Measurements from ENCODE around the gene HID1. TPM values are rescaled to one million over a fixed set of nuclear protein-coding genes. Genes with fewer than 3 reads are reported as not detected.
"Not testable (repeated sequence)": the region's sequence is repeated elsewhere in the genome, so short reads cannot be mapped to it uniquely, and the experiment has no call there.

Gene HID1
- total RNA-seq, 1 donor from 2014 or later: 3.7 TPM

DNA sequence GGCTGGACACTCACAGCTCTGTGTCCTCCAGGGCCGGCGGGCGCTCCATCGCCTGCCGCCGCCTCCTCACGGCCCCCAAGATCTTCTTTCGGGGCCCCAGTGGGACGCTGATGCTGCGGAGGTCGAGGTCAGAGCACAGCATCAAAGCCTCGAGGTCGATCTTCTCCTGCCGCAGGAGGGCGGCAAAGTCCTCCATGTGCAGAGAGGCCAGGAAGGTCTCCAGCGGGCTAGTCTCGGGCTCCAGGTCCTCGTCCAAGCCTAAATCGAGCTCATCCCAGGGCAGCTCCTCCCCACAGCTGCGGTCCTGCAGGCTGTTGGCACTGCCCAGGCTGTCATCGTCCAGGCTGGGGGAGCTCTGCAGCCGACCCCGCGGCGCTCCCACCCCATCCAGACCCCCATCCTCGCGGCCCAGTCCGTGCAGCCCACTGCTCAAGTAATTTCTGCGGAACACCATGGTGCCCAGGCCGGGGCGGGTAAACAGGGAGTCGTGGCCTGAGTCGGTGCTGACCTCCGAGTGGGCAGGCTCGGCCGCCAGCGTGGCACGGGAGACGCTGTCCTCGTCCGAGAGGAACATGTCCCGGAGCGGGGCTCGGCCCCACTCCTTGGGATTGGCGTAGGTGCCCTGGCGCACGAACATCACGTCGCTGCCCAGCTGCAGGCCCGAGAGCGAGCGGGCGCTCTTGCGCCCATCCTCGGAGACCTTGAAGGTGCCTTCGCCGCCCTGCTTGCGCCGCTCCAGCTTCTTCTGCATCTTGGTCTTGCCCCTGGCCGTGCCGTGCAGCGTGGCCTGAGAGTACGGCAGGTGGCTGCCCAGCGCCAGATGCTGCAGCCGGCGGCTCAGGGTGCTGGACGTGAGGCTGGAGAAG, 52.9 kb downstream of the HID1 start:
- H3K9me3 ChIP-seq (ENCODE audit: control insufficient read depth in 3 of 3, low read length in 3 of 3): no peaks in the 10 kb centered on the region
- no peak overlapping the region for H3K4me3 ChIP-seq (ENCODE audit: low read length in 3 of 3)
- no peaks in the 10 kb centered on the region for H3K36me3 ChIP-seq (ENCODE audit: control insufficient read depth in 3 of 3, insufficient read depth in 3 of 3, low read length in 3 of 3)
- peaks cover 3 to 11% (median 6%) of the 10 kb centered on the region in 3 donors for H3K4me1 ChIP-seq (ENCODE audit: control insufficient read depth in 3 of 3, insufficient read depth in 3 of 3, low read length in 3 of 3)
- H3K9ac ChIP-seq (ENCODE audit: low read depth in 1 of 3, low read length in 3 of 3): no peak overlapping the region
- H3K27me3 ChIP-seq (ENCODE audit: control insufficient read depth in 3 of 3, insufficient read depth in 3 of 3, low read length in 3 of 3): peaks cover 57 to 81% (median 67%) of the 10 kb centered on the region in 3 donors
- no peak overlapping the region for H3K27ac ChIP-seq (ENCODE audit: low read depth, low read length)

DNA sequence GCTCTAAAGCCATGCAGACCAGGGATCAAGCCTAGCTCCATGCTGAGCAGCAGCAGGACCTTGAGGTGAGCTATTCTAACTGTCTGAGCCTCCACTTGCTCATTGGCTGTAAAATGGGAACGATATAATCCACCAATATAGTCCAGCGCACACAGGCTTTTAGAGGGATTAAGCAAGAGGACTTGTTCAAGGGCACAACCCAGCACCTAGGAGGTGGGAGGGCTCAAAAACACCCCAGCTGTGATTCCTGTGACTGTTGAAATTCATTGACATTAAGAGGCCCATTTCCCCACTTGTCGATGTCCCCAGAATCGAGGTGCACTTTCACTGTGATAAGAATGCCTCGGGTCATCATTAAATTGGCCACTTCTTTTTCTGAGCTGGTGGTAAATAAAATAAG, 53.7 kb downstream of the HID1 start:
- H3K4me3 ChIP-seq (ENCODE audit: low read length in 3 of 3): no peak overlapping the region
- H3K9me3 ChIP-seq (ENCODE audit: control insufficient read depth in 3 of 3, low read length in 3 of 3): no peaks in the 10 kb centered on the region
- H3K36me3 ChIP-seq (ENCODE audit: control insufficient read depth in 3 of 3, insufficient read depth in 3 of 3, low read length in 3 of 3): no peaks in the 10 kb centered on the region
- no peak overlapping the region for H3K9ac ChIP-seq (ENCODE audit: low read depth in 1 of 3, low read length in 3 of 3)
- peaks cover 50 to 74% (median 59%) of the 10 kb centered on the region in 3 donors for H3K27me3 ChIP-seq (ENCODE audit: control insufficient read depth in 3 of 3, insufficient read depth in 3 of 3, low read length in 3 of 3)
- H3K4me1 ChIP-seq (ENCODE audit: control insufficient read depth in 3 of 3, insufficient read depth in 3 of 3, low read length in 3 of 3): peaks cover under 1 to 8% (median 2%) of the 10 kb centered on the region in 3 donors
- no peak overlapping the region for H3K27ac ChIP-seq (ENCODE audit: low read depth, low read length)

DNA sequence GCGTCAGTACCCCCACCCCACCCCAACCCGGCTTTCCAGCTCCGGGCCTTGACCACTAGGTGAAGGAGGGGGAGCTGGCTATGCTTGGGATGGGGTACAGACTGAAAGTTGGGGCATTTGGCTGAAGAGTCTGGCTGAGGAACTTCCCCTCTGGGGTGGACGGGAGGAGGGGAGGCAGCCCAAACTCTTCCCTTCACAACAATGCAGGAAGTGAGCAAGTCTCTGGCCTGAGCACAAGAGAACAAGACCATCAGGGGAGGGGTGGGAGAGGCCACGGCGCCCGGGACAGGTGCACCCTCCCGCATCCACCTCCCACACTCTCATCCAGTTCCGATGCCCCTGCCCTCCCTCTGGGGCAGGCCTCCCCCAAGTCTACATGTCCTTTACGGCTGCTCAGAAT, 55.1 kb downstream of the HID1 start:
- no peak overlapping the region for H3K27ac ChIP-seq (ENCODE audit: low read depth, low read length)
- H3K4me3 ChIP-seq (ENCODE audit: low read length in 3 of 3): no peak overlapping the region
- H3K9me3 ChIP-seq (ENCODE audit: control insufficient read depth in 3 of 3, low read length in 3 of 3): no peaks in the 10 kb centered on the region
- no peaks in the 10 kb centered on the region for H3K36me3 ChIP-seq (ENCODE audit: control insufficient read depth in 3 of 3, insufficient read depth in 3 of 3, low read length in 3 of 3)
- peaks cover 0 to 3% (median 0%) of the 10 kb centered on the region in 3 donors for H3K4me1 ChIP-seq (ENCODE audit: control insufficient read depth in 3 of 3, insufficient read depth in 3 of 3, low read length in 3 of 3)
- H3K9ac ChIP-seq (ENCODE audit: low read depth in 1 of 3, low read length in 3 of 3): no peak overlapping the region
- peaks cover 36 to 62% (median 50%) of the 10 kb centered on the region in 3 donors for H3K27me3 ChIP-seq (ENCODE audit: control insufficient read depth in 3 of 3, insufficient read depth in 3 of 3, low read length in 3 of 3)

- Histone ChIP-seq H3K9ac (ENCODE audit: low read depth in 1 of 3, low read length in 3 of 3) (no peak overlapping the region), H3K27me3 (ENCODE audit: control insufficient read depth in 3 of 3, insufficient read depth in 3 of 3, low read length in 3 of 3) (peaks cover 30 to 57% (median 46%) of the 10 kb centered on the region in 3 donors), H3K4me1 (ENCODE audit: control insufficient read depth in 3 of 3, insufficient read depth in 3 of 3, low read length in 3 of 3) (peaks cover 0 to 3% (median 0%) of the 10 kb centered on the region in 3 donors), H3K4me3 (ENCODE audit: low read length in 3 of 3) (no peak overlapping the region), H3K9me3 (ENCODE audit: control insufficient read depth in 3 of 3, low read length in 3 of 3) (no peaks in the 10 kb centered on the region), H3K36me3 (ENCODE audit: control insufficient read depth in 3 of 3, insufficient read depth in 3 of 3, low read length in 3 of 3) (no peaks in the 10 kb centered on the region), H3K27ac (ENCODE audit: low read depth, low read length) (no peak overlapping the region)
Measured at GRCh38 chr17:74916851-74917199, 55.7 kb downstream of the HID1 start.

DNA sequence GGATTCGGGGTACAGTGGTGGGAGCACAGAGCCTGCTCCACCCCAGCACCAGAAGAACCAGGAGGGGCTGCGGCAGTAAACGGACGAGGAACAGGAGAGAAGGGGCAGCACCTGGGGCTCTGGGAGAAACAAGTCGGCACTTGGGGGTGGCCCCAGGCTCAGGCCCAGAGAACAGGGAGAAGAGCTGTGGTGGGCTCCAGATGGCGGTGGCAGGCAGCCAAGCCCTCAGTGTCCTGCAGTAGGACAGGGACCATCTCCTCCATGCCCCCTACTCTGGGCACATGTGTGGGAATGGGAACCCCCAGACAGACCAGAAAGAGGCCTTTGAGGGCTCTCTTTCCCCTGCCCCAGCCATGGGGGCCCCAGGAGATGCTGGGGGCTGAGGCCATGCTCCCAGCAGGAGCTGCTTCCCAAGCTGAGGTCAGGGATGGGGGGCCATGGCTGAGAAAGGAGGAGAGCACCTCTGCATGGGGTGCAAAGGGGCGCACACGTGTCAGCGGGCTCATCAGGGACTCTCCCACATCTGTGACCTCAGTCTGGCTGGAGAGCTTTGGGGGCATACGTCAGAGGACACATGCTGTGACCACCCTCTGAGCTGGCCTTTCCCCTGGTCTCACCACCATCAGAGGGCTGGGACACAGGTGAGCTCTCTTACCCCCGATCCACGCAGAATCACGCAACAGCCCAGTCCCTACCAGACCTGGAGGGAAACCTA, 56.3 kb downstream of the HID1 start:
- H3K9me3 ChIP-seq (ENCODE audit: control insufficient read depth in 3 of 3, low read length in 3 of 3): no peaks in the 10 kb centered on the region
- peaks cover 25 to 52% (median 41%) of the 10 kb centered on the region in 3 donors for H3K27me3 ChIP-seq (ENCODE audit: control insufficient read depth in 3 of 3, insufficient read depth in 3 of 3, low read length in 3 of 3)
- no peak overlapping the region for H3K9ac ChIP-seq (ENCODE audit: low read depth in 1 of 3, low read length in 3 of 3)
- H3K36me3 ChIP-seq (ENCODE audit: control insufficient read depth in 3 of 3, insufficient read depth in 3 of 3, low read length in 3 of 3): no peaks in the 10 kb centered on the region
- no peak overlapping the region for H3K4me3 ChIP-seq (ENCODE audit: low read length in 3 of 3)
- peaks cover 0 to 3% (median 0%) of the 10 kb centered on the region in 3 donors for H3K4me1 ChIP-seq (ENCODE audit: control insufficient read depth in 3 of 3, insufficient read depth in 3 of 3, low read length in 3 of 3)
- H3K27ac ChIP-seq (ENCODE audit: low read depth, low read length): no peak overlapping the region

DNA sequence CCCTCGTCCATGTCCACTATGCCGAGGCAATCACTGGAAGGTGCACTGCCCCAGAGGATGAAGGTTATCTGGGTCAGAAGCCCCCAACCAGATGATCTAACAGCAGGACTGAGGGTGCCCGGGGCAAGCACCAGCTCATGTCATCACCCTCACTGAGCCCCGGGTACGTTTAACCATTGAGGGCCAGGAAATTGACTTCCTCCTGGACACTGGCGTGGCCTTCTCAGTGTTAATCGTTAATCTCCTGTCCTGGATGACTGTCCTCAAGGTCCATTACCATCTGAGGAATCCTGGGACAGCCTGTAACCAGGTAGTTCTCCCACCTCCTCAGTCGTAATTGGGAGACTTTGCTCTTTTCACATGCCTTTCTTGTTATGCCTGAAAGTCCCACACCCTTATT, 61.1 kb downstream of the HID1 start:
- not testable (repeated sequence) for H3K9ac ChIP-seq (ENCODE audit: low read depth in 1 of 3, low read length in 3 of 3); H3K9me3 ChIP-seq (ENCODE audit: control insufficient read depth in 3 of 3, low read length in 3 of 3); H3K4me1 ChIP-seq (ENCODE audit: control insufficient read depth in 3 of 3, insufficient read depth in 3 of 3, low read length in 3 of 3); H3K36me3 ChIP-seq (ENCODE audit: control insufficient read depth in 3 of 3, insufficient read depth in 3 of 3, low read length in 3 of 3); H3K27ac ChIP-seq (ENCODE audit: low read depth, low read length); H3K4me3 ChIP-seq (ENCODE audit: low read length in 3 of 3)
- H3K27me3 ChIP-seq (ENCODE audit: control insufficient read depth in 3 of 3, insufficient read depth in 3 of 3, low read length in 3 of 3): peaks cover 4 to 10% (median 9%) of the 10 kb centered on the region in 3 donors

GRCh38 chr17:74909097-74909496, 63.5 kb downstream of the HID1 start:
- not testable (repeated sequence) for H3K4me3 ChIP-seq (ENCODE audit: low read length in 3 of 3); H3K9me3 ChIP-seq (ENCODE audit: control insufficient read depth in 3 of 3, low read length in 3 of 3); H3K27ac ChIP-seq (ENCODE audit: low read depth, low read length); H3K9ac ChIP-seq (ENCODE audit: low read depth in 1 of 3, low read length in 3 of 3); H3K36me3 ChIP-seq (ENCODE audit: control insufficient read depth in 3 of 3, insufficient read depth in 3 of 3, low read length in 3 of 3); H3K4me1 ChIP-seq (ENCODE audit: control insufficient read depth in 3 of 3, insufficient read depth in 3 of 3, low read length in 3 of 3)
- H3K27me3 ChIP-seq (ENCODE audit: control insufficient read depth in 3 of 3, insufficient read depth in 3 of 3, low read length in 3 of 3): peaks cover 8 to 10% (median 9%) of the 10 kb centered on the region in 3 donors

- Histone ChIP-seq H3K4me1 (ENCODE audit: control insufficient read depth in 3 of 3, insufficient read depth in 3 of 3, low read length in 3 of 3) (no peaks in the 10 kb centered on the region), H3K36me3 (ENCODE audit: control insufficient read depth in 3 of 3, insufficient read depth in 3 of 3, low read length in 3 of 3) (no peaks in the 10 kb centered on the region), H3K27me3 (ENCODE audit: control insufficient read depth in 3 of 3, insufficient read depth in 3 of 3, low read length in 3 of 3) (peaks cover 15 to 20% (median 19%) of the 10 kb centered on the region in 3 donors), H3K4me3 (ENCODE audit: low read length in 3 of 3) (no peak overlapping the region), H3K27ac (ENCODE audit: low read depth, low read length) (no peak overlapping the region), H3K9ac (ENCODE audit: low read depth in 1 of 3, low read length in 3 of 3) (no peak overlapping the region), H3K9me3 (ENCODE audit: control insufficient read depth in 3 of 3, low read length in 3 of 3) (no peaks in the 10 kb centered on the region)
Measured at GRCh38 chr17:74907012-74907411, 65.5 kb downstream of the HID1 start.

DNA sequence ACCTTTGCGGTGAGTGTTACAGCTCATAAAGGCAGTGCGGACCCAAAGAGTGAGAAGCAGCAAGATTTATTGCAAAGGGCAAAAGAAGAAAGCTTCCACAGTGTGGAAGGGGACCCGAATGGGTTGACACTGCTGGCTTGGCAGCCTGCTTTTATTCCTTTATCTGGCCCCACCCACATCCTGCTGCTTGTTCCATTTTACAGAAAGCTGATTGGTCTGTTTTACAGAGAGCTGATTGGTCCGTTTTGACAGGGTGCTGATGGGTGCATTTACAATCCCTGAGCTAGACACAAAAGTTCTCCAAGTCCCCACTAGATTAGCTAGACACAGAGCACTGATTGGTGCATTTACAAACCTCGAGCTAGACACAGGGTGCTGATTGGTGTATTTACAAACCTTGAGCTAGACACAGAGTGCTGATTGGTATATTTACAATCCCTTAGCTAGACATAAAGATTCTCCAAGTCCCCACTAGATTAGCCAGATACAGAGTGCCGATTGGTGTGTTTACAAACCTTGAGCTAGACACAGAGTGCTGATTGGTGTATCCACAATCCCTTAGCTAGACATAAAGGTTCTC, 66.3 kb downstream of the HID1 start:
- not testable (repeated sequence) for H3K27ac ChIP-seq (ENCODE audit: low read depth, low read length); H3K4me1 ChIP-seq (ENCODE audit: control insufficient read depth in 3 of 3, insufficient read depth in 3 of 3, low read length in 3 of 3); H3K36me3 ChIP-seq (ENCODE audit: control insufficient read depth in 3 of 3, insufficient read depth in 3 of 3, low read length in 3 of 3); H3K9me3 ChIP-seq (ENCODE audit: control insufficient read depth in 3 of 3, low read length in 3 of 3); H3K9ac ChIP-seq (ENCODE audit: low read depth in 1 of 3, low read length in 3 of 3); H3K4me3 ChIP-seq (ENCODE audit: low read length in 3 of 3)
- H3K27me3 ChIP-seq (ENCODE audit: control insufficient read depth in 3 of 3, insufficient read depth in 3 of 3, low read length in 3 of 3): peaks cover 22 to 26% (median 24%) of the 10 kb centered on the region in 3 donors

Data from skeletal muscle tissue (tissue), 4 donors.